ENCODE measurements around the gene SCUBE3.

SCUBE3 gene

DNA sequence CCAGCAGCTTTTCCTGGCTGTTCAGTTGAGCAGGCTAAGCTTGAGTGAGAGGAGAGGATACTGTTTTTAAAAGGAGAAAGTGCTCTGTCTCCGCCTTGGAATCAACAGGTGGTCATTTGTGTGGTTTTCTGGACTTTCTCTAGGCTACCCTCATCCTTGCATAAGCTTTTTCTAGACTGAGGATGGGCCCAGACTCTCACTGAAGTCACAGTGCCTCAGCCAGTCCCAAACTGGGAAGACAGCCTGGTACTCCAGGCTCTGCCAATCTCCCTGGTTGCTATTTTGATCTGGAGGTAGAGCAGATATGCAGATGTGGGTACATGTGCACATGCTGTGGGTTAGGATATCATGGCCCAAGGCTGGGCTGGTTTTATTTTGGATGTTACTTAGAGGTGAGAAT, 7.0 kb downstream of the SCUBE3 start:
- no peak overlapping the region for H3K4me3 ChIP-seq (ENCODE audit: low read depth, low read length)
- TF ChIP-seq, protein P1, sequence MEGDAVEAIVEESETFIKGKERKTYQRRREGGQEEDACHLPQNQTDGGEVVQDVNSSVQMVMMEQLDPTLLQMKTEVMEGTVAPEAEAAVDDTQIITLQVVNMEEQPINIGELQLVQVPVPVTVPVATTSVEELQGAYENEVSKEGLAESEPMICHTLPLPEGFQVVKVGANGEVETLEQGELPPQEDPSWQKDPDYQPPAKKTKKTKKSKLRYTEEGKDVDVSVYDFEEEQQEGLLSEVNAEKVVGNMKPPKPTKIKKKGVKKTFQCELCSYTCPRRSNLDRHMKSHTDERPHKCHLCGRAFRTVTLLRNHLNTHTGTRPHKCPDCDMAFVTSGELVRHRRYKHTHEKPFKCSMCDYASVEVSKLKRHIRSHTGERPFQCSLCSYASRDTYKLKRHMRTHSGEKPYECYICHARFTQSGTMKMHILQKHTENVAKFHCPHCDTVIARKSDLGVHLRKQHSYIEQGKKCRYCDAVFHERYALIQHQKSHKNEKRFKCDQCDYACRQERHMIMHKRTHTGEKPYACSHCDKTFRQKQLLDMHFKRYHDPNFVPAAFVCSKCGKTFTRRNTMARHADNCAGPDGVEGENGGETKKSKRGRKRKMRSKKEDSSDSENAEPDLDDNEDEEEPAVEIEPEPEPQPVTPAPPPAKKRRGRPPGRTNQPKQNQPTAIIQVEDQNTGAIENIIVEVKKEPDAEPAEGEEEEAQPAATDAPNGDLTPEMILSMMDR (IDR thresholded peaks at IDR 0.05; ENCODE audit: low read depth, low read length, missing control alignments), result no peak
- DNase-seq (ENCODE audit: low read depth), result no peak

DNA sequence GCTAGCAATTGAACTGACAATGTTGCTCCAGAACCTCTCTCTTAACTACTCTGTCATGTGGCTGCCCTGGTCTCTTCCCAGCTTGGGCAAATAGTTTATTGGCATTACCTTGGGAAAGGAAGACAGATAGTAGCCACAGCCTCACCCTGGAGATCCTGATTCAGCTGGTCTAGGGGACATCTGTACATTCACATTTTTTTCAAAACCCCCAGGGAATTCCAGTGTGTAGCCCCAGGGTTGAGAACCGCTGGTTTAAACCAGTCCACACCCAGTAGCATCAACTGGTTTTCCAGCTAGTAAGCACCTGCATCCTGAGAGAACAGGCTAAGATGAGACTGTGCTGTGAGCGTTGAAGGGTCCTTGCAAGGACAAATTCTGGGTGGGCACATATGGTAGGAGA, 9.6 kb downstream of the SCUBE3 start:
- no peak overlapping the region for H3K4me3 ChIP-seq (ENCODE audit: low read depth, low read length)
- TF ChIP-seq, protein P1 (IDR thresholded peaks at IDR 0.05; ENCODE audit: low read depth, low read length, missing control alignments), result no peak
- DNase-seq (ENCODE audit: low read depth), result no peak

DNA sequence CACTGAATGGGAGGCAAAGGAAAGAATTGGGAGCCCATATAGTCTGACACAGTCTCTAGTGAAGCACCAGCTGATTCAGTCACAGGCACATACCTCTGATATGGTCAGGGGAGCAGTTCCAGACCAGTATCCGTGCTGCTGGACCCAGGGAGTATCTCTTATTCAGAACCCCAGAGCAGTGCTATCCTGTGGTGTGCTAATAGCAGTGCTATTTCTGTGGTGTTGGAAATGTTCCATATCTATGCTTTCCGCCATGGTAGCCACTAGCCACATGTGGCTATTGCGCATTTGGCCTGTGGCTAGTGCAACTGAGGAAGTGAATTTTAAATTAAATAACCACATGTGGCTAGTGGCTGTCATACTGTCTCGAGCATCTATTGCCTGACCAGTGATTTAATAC, 11.0 kb downstream of the SCUBE3 start:
- no peak for DNase-seq (ENCODE audit: low read depth)
- TF ChIP-seq, protein P1 (IDR thresholded peaks at IDR 0.05; ENCODE audit: low read depth, low read length, missing control alignments), result no peak
- no peak overlapping the region for H3K4me3 ChIP-seq (ENCODE audit: low read depth, low read length)

DNA sequence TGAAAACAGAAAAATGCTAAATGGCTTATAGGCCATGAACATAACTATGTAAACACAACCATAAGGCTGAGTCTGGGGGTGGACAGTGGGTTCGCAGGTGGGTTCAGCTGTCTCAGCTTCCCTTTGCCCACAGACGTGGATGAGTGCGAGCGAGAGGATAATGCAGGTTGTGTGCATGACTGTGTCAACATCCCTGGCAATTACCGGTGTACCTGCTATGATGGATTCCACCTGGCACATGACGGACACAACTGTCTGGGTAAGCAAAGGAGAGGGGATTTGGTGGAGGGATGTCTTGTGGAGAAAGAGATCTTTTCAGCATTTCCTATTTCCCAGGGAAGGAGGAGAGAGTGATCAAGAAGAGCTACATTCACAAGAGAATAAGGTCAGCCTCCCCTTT, 14.7 kb downstream of the SCUBE3 start:
- TF ChIP-seq, protein P1 (IDR thresholded peaks at IDR 0.05; ENCODE audit: low read depth, low read length, missing control alignments), result no peak
- no peak for DNase-seq (ENCODE audit: low read depth)
- H3K4me3 ChIP-seq (ENCODE audit: low read depth, low read length), result no peak overlapping the region

DNA sequence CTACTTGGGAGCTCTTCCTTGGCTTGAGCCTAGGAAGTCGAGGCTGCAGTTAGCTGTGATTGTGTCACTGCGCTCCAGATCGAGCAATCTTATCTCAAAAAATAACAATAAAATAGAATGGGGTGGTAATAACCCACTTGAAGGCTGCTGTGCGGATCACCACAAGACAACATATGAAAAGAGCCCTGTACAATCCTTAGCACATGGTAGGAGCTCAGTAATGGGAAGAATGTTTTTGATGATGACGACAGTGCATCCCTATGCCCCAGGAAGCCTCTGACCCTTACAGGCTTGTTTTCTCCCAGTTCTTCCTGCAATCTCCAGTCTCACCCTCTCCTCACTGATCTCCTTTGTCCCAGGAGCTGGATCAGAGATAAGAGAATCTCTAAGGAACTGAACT, 15.5 kb downstream of the SCUBE3 start:
- no peak for DNase-seq (ENCODE audit: low read depth)
- TF ChIP-seq, protein P1 (IDR thresholded peaks at IDR 0.05; ENCODE audit: low read depth, low read length, missing control alignments), result no peak
- no peak overlapping the region for H3K4me3 ChIP-seq (ENCODE audit: low read depth, low read length)

DNA sequence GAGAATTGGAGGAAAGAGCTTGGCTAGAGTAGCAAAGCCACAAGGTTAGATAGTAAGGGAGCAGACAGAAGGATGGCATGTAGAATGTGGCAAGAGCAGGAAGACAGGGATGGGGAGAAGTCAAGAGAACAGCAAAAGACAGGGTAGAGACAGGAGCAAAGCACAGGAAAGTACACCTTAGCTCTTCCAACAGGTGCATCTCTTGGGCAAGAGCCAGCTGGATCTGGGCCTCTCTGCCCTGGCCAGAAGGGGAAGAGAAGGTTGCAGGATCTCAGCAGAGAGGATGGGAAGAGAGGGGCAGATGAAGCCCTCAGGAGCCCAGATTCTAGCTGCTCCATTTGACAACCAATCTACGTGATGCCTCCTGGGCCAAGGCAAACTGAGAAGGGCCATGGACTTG, 16.7 kb downstream of the SCUBE3 start:
- TF ChIP-seq, protein P1 (IDR thresholded peaks at IDR 0.05; ENCODE audit: low read depth, low read length, missing control alignments), result no peak
- DNase-seq (ENCODE audit: low read depth), result no peak
- no peak overlapping the region for H3K4me3 ChIP-seq (ENCODE audit: low read depth, low read length)

DNA sequence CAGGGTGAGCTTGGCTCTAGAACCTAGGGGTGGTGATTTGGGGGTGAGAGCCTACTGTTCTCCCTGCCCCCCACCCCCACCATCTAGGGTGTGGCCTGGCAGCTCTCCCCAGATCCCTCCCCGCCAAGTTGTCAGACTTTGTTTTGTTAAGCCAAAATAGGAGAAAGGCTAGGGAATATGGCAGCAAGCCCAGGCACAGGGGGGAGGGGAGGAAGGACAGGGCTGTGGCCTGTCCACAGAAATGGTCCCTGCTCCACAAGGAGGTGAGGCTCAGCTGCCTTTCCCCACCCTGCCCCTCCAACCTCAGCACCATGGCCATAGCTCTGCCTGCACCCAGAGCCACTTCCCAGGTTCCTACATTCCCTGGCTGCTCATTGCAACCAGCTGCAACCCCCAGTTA, 17.2 kb downstream of the SCUBE3 start:
- no peak for DNase-seq (ENCODE audit: low read depth)
- TF ChIP-seq, protein P1 (IDR thresholded peaks at IDR 0.05; ENCODE audit: low read depth, low read length, missing control alignments), result no peak
- no peak overlapping the region for H3K4me3 ChIP-seq (ENCODE audit: low read depth, low read length)
